ENCODE data around the gene CHN2.

The CHN2 gene

DNA sequence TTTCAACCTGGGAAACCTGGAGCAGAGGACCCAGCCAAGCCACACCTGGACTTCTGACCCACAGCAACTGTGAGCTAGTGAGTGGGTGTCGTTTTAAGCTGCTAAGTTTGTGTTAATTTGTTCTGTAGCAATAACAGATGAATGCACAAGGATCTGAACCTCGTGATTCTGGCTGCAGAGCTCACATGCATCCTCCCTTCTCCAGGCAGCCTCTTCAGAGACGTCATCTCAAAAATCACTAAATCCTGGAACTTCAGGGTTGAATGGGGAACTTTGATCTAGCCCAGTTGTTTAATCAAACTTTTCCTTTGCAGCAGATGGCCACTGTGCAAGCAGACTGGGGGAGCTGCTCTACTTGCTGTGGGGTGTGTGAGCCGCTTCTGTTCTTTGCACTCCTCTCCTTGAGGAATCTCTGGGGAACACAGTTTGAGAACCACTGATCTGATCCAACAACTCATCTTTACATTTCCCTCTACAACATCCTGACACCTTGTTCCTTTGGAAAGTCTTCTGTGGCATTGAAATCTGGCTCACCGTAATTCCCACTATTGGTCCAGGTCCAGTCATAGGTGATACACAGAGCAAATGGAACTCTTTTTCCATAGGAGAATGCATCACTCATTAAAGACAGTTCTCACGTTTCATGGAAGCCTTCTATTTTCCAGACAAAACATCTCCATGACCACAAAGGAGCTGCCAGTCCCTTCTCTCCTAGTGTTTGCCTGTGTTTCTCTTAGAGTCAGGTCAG, 90.3 kb downstream of the CHN2 start:
- no peak for DNase-seq (ENCODE audit: low read depth)
- TF ChIP-seq CTCF (conservative IDR thresholded peaks at IDR 0.05; ENCODE audit: low read depth, low read length): no peak
- H3K4me3 ChIP-seq (ENCODE audit: low read length): no peak overlapping the region

DNA sequence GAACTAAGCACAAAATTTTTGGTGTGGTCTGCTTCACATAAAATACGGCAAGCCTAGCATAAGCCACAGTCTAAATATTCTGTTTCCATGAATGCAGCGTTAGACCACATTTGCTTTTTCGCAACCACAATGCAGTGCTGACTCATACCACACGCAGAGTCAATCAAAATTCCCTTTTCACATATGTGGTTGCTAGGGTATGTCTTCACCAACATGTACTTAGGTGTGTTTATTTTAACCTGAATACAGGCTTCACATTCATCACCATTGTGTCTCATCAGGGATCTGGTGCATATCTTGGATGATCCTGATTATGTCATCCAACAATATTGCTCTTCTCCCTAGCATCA, 90.8 kb downstream of the CHN2 start:
- H3K4me3 ChIP-seq (ENCODE audit: low read length): no peak overlapping the region
- DNase-seq (ENCODE audit: low read depth): no peak
- TF ChIP-seq CTCF (conservative IDR thresholded peaks at IDR 0.05; ENCODE audit: low read depth, low read length): no peak

DNA sequence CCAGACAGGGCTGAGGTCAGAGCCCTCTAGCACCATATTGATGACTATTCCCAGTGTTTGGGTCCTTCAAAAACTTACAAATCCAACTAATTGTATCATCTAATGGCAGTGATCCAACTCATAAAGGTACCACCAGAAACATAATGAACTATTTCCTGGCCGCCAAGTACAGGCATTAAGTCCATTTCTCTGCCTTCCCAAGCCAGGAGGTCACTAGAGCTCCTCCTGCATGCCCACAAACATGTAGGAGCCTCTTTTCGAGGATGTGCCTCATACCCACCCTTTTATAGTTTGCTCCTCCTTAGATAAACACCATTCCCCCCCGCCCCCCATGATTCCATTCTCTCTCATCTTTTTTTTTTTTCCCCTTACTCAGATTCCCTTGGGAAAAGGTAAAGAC, 91.3 kb downstream of the CHN2 start:
- DNase-seq (ENCODE audit: low read depth): no peak
- no peak for TF ChIP-seq CTCF (conservative IDR thresholded peaks at IDR 0.05; ENCODE audit: low read depth, low read length)
- no peak overlapping the region for H3K4me3 ChIP-seq (ENCODE audit: low read length)

DNA sequence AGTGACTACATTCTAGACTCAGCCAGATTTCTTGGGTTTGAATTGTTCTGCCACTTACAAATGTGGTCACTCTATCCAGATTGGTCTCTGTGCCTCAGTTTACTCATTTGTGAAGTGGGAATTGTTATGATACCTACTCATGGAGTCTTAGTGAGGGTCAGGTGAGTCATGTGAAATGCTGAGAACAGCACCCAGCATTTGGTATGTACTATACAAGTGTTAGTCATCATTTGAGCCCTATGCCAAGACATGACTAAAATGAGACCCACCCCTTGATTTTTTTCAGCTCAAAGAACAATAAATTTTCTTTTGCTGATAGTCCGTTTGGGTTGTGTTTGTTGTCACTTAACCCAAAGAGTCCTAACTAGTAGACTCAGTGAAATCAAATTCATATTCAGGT, 92.8 kb downstream of the CHN2 start:
- no peak for TF ChIP-seq CTCF (conservative IDR thresholded peaks at IDR 0.05; ENCODE audit: low read depth, low read length)
- no peak overlapping the region for H3K4me3 ChIP-seq (ENCODE audit: low read length)
- DNase-seq (ENCODE audit: low read depth): peak; percentile 78

DNA sequence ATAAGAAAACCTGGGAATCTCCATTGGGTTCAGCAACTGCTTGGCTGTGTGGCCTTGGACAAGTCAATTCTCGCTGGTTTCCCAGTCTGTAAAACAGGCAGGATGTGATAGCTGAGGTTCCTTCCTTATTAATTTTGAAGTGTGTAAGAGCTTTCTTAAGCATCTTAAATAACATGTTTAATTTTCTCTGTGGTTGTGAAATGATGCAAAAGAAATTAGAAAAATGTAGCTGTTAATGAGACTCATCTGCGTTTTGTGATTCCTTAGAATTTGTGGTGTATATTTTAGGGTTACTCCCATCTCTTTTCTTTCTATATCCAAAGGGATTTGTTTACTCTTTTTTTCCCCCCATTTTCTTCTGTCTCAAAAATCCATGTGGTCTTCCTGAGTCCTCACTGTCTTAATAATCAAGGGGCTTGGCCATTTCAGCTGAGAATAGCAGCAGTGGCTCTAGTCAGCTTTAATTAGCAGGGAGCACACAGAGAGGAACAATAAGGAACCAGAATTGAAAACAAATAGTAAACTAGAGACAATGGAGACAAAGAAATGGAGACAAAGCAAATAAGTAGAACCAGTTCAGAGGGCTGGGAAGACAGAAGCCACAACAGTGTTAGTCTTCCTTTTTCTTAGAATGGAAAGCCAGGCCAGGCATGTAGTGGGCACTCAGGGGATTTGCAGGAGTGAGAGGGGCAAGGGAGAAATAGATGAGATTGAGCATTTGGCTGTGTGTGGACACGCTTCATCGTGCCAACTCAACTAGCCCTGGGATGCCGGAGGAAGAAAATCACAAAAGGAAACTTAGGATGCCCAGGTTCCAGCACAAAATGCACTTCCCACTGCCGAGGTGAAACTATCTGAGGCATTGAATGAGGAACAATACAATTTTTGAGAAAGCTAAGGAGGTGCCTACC, 93.9 kb downstream of the CHN2 start:
- no peak for TF ChIP-seq CTCF (conservative IDR thresholded peaks at IDR 0.05; ENCODE audit: low read depth, low read length)
- no peak overlapping the region for H3K4me3 ChIP-seq (ENCODE audit: low read length)
- DNase-seq (ENCODE audit: low read depth): no peak

- no peak overlapping the region for H3K4me3 ChIP-seq (ENCODE audit: low read length)
- TF ChIP-seq CTCF (conservative IDR thresholded peaks at IDR 0.05; ENCODE audit: low read depth, low read length): no peak
- DNase-seq (ENCODE audit: low read depth): no peak
These were observed 94.8 kb downstream of the CHN2 start for GRCh38 chr7:29289156-29290021.
